Measurements from ENCODE around the gene HNRNPAB.
"Not testable (repeated sequence)": the region's sequence is repeated elsewhere in the genome, so short reads cannot be mapped to it uniquely, and the experiment has no call there.

The HNRNPAB gene

DNA sequence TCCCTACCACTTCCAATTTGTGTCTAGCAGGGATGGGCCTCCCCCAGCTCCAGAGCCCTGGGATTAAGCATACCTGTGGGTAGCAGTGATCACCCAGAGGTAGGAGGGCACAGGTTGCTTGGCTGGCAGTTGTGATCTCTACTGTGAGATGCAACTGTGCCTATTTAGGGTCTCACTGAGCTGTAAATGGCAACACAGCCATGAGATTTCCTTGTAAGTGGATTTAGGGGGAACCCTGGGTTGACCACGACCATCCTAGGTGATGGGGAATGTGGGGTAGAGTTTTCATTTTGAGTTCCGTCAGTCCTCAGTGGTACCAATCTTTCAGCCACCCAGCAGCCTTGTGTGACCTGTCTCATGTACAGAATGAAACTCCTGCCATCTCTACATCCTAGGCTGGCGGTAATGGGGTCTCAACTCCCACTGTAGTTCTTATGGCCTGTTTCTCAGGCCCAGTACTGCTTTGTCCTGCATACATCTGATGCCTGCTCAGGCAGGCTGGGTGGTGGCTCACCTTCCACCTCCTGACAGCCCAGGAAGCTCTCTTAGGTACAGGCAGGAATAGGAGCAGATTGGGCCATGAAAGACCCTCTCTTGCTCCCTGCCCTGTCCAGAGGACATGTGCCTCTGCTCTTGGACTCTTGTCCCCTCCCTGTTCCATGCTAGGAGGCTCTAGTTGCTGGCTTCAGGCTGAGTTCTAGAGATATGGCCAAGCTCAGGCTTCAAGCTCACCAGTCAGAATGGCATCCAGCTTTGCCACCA lies 8.1 kb downstream of the HNRNPAB start:
- no peak for DNase-seq (ENCODE audit: low read depth)

DNA sequence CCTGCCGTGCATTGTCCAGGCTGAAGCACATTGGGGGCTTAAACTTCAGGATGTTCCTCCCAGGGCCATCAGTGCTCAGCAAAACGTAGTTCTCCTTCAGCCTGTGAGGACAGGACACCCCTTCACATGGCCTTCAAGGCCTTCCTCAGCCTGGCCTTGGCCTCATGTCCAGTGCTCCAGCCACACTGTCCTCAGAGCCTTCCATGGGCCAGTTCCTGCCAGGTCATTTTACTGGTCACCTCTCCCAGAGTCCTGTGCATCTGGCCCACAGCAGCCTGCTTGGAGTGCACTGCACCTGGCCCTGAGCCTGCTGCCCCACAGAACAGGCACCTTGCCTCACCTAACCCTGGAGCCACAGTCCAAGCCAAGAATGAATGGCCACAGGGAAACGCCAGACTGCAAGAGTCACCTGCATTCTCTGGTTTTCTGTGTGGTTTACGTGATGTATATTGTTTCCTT lies 8.7 kb downstream of the HNRNPAB start:
- no peak for DNase-seq (ENCODE audit: low read depth)

DNA sequence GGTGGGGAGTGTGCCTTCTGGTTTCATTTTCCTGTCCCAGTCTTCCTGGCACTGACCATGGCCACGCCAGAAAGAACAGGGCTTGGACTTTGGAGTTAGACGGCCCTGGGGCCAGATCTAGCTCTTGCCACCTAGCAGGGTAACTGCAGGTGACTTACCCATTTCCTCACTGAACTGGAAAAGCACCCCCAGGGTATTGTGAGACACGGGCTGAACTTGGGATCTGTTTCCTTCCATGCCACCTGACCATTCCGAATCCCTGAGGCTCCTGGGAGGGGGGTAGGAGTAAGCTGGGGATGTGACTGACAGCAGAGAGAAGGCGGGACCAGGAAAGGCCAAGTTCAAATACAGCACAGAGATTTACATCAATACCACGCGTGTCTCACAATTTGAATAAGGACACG lies 9.4 kb downstream of the HNRNPAB start:
- no peak for DNase-seq (ENCODE audit: low read depth)

DNA sequence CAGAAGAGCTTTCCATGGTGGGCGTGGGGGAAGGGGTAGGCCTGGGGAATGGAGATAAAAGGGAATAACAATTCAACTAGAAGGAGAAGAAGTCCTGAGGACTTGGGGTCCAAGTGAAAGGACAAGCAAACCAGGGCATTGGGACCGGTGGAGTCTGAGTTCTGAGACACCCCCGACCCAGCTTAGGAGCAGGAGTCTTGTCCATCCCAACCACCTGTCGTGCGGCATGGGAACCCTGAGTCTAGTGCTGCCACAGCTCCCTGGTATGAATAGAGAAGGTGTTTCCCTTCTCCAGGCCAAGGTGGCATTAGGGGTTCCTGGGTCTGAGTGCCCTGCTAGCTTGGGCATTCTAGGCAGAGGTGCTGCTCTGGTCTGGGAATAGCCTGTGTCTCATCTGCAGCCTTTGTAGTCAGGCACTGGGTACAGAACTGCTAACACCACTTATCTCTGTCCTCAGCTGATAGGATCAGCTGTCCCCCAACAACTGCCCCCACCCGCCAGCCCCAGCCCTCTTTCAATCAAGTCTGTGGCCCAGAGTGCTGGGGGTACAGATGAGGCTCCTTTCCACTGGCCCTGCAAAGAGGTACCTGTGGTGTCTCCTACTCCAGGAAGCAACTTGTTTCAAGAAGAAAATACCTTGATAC lies 9.9 kb downstream of the HNRNPAB start:
- no peak for DNase-seq (ENCODE audit: low read depth)

DNA sequence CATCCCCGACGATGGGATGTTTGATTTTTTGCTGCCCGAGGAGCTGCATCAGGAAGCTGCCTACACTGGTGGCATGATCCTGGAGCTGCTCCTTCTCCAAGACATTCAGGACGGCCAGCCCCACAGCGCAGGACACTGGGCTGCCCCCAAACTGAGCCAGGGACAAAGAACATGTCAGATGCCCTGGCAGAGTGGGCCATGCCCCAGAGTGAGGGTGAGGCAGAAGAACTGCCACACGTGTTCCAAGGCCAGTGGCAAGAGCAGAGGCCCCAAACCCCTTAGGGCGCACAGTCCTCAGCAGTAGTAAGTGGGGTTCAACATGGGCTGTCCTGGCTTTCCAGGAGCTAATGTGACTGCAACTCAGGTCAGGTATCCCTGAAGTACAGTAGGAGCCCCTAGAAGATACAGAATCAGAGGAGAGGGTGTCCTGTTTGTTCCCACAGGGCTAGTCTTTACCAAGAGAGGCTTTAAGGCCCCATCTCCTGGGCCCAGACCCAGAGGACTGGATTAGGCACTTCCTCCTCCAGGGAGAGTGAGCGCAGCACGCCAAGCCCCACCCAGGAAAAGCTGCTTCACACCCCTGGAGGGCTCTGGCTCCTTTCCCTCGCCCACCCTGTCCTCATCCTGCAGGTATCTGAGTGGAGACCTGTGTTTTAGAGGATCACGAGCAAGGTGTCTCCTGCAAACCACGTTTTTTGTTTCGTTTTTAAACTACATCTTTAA lies 11.1 kb downstream of the HNRNPAB start:
- no peak for DNase-seq (ENCODE audit: low read depth)

GRCh38 chr5:178216088-178216534 lies 11.8 kb downstream of the HNRNPAB start:
- no peak for DNase-seq (ENCODE audit: low read depth)

- DNase-seq (ENCODE audit: low read depth), result no peak
Measured at GRCh38 chr5:178216779-178217178, 12.4 kb downstream of the HNRNPAB start.

DNA sequence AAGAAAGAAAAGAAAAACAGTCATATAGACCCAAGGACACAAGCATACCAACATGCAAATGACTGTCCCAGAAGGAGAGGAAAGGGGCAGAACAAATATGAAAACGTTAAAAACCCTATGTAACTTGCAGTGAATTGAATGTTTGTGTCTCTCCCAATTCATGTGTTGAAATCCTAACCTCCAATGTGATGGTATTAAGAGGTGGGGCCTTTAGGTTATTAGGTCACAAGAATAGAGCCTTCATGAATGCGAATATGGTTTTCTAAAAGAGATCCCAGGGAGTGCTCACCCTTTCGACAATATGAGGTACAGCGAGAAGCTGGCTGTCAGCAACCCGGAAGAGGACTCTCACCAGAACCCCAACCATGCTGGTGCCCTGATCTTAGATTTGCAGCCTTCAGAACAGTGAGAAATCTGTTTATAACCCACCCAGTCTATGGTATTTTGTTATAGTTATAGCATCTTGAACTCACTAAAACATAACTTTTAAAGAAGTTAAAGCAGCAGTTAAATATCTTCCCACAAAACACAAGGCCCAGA lies 14.0 kb downstream of the HNRNPAB start:
- DNase-seq (ENCODE audit: low read depth), result no peak

GRCh38 chr5:178218827-178219226 lies 14.5 kb downstream of the HNRNPAB start:
- no peak for DNase-seq (ENCODE audit: low read depth)

DNA sequence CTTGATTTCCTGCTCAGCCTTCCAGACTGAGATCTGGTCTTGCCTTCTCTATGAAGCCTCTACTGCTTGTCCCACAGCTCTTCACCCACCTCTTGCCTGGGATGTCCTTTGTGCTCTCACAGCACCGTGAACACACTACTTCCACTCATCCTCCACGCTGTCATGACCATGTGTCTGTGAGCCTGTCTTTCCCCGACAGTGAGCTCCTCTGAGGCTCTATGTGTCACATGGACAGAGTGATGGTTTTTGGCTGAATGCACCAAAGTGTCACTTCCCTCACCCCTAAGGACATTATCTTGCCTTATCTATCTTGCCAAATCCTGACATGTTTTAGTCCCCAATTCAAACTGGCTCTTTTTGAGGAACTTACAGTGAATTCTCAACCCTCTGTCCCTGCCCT lies 16.9 kb downstream of the HNRNPAB start:
- DNase-seq (ENCODE audit: low read depth), result no peak

DNA sequence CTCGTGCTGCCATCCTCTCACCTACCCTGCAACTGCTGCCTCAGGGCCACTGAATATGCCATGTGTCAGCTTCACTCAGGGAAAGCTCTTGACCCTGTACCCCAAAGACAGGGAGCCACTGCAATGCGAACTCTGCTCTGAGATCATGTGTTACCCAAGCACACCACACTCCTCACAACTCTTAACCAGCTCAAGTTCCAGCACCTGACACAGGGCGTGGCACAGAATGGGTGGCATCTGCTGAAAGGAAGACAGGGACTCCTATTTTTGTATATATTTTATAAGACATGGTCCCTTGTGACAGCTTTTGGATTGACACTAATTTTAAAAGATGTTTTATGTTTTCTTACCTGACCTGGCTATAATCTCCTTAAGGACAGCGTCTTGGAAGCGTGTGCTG lies 17.5 kb downstream of the HNRNPAB start:
- DNase-seq (ENCODE audit: low read depth), result no peak

DNA sequence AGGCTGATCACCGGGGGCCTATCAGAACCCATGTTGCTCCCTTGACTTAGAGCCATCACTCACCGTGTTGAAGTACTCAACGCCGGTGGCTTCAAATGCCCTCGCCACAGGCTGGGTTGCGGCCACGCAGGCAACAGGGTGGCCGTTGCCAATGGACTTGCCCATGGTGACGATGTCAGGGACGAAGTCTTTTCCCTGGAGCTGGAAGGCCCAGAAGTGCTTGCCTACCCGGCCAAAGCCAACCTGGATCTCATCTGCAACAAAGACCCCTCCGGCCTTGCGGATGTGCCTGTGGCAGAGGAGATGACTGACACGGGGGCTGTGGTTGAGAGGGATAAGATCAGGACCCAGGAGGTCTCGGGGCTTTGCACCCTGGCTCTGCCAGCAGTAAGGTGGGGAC lies 18.0 kb downstream of the HNRNPAB start:
- DNase-seq (ENCODE audit: low read depth), result no peak

- DNase-seq (ENCODE audit: low read depth), result no peak
Measured at GRCh38 chr5:178223196-178223773, 19.0 kb downstream of the HNRNPAB start.

- DNase-seq (ENCODE audit: low read depth), result no peak
Measured at GRCh38 chr5:178223828-178224335, 19.5 kb downstream of the HNRNPAB start.

GRCh38 chr5:178224403-178224802 lies 20.1 kb downstream of the HNRNPAB start:
- DNase-seq (ENCODE audit: low read depth), result no peak

DNA sequence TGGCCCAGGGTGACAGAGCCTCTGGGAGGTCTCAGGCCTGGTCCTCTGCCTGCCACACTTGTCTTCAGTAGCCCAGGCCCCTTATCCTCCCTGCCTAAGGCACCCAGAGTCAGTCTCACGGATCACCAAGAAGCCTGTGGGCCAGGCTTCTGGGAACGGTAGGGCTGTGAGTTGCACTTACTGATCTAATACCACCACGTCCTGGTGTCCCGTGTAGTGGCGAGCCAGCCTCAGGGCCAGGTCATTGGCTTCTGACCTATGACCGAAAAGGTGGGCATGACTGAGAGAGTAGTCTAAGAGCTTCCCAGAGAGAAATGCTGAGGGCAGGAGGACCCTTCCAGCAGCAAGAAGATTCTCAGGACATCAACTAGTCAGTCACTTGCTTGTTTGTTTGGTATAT lies 20.8 kb downstream of the HNRNPAB start:
- DNase-seq (ENCODE audit: low read depth), result no peak

- no peak for DNase-seq (ENCODE audit: low read depth)
Measured at GRCh38 chr5:178227138-178227659, 22.9 kb downstream of the HNRNPAB start.

DNA sequence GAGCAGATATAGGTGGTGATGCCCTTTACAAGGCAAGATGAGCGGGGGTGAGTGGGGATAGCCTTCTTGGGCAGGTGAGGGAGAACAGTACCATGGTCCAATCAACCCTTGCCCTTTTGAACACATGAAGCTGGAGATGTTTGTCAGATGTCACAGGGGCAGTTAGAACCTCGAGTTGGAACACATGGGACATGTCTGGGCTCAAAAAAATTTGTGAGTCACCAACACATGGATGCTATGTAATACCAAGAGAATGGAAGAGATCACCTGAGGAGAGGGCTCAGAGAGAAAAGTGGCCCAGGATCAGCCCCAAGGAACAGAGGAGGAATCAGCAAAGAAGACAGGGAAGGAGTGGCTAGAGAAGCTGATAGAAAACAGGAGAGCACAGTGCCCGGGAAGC lies 23.6 kb downstream of the HNRNPAB start:
- no peak for DNase-seq (ENCODE audit: low read depth)

DNA sequence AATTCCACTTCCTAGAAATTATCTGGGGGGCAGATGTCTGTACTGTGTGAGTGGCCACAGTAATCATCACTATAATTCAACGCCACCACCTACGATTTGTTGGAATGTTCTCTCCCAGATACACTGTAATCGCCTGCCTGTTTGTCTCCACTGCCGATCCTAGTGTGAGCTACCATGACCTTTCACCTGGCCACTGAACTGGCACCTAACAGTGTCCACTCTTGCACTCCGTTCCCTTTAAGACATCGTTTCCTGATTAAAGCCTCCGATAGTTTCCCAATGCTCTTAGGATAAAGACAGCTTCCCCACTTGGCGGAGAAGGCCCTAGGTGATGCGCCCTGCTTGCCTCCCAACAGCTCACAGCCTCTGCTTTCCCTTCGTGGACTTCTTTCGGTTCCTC lies 24.3 kb downstream of the HNRNPAB start:
- no peak for DNase-seq (ENCODE audit: low read depth)

- not testable (repeated sequence) for DNase-seq (ENCODE audit: low read depth)
Measured at GRCh38 chr5:178229111-178229510, 24.8 kb downstream of the HNRNPAB start.

DNA sequence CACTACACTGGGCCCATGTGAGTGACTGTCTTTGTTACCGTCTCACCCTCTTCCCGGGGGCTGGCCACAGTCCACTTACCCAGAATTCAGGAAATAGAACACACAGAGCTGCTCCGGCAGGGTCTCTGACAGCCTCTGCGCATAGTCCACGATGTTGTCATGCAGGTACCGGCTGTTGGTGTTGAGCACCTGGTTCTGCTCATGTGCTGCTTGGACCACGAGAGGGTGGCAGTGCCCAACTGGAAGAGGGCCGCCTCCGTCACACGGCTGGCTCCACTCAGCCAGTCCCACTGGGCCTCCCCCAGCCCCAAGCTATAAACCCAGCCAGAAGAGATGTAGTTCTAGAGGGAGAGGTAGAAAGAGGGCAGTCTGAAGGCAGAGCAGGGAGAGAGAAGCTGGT lies 25.5 kb downstream of the HNRNPAB start:
- no peak for DNase-seq (ENCODE audit: low read depth)
